HepG2 (cell line): Measurements from ENCODE around the gene TMEM134. TPM values are rescaled to one million over a fixed set of nuclear protein-coding genes. Genes with fewer than 3 reads are reported as not detected.

Experiments
- HDAC2 ChIP-seq: sonication (generic); formaldehyde crosslinking; IDR thresholded peaks from 2 replicates; pipeline ENCODE4 v1.4.0; 2020; ENCODE audit warnings: missing genetic modification reagents
- HOXA3 ChIP-seq: sonication (generic); formaldehyde crosslinking; IDR thresholded peaks from 2 replicates; pipeline ENCODE4 v1.5.0; 2020; ENCODE audit warnings: missing genetic modification reagents
- KDM3A ChIP-seq: IDR thresholded peaks from 2 replicates; pipeline ENCODE4 v1.6.1; 2018; ENCODE audit warnings: low read depth, missing compliant biosample characterization
- PLRG1 ChIP-seq: fragments of 450-650 bp; conservative IDR thresholded peaks from 2 replicates; pipeline ENCODE4 v1.6.1; 2016
- RXRB ChIP-seq: IDR thresholded peaks from 2 replicates; pipeline ENCODE4 v1.6.1; 2016; ENCODE audit warnings: borderline replicate concordance, missing genetic modification reagents, missing compliant biosample characterization
- YEATS2 ChIP-seq: sonication (generic); formaldehyde crosslinking; IDR thresholded peaks from 2 replicates; pipeline ENCODE4 v1.4.0; 2020; ENCODE audit warnings: missing genetic modification reagents, borderline replicate concordance
- ZKSCAN5 ChIP-seq: sonication (generic); formaldehyde crosslinking; IDR thresholded peaks from 2 replicates; pipeline ENCODE4 v1.5.1; 2020; ENCODE audit warnings: mild to moderate bottlenecking, missing genetic modification reagents
- ZNF124 ChIP-seq: sonication (generic); formaldehyde crosslinking; IDR thresholded peaks from 2 replicates; pipeline ENCODE4 v1.4.0; 2020; ENCODE audit warnings: missing genetic modification reagents
- ZNF264 ChIP-seq: sonication (generic); formaldehyde crosslinking; IDR thresholded peaks from 2 replicates; pipeline ENCODE4 v1.4.0; 2020; ENCODE audit warnings: missing genetic modification reagents
- ZNF556 ChIP-seq: sonication (generic); formaldehyde crosslinking; IDR thresholded peaks from 2 replicates; pipeline ENCODE4 v1.4.0; 2020; ENCODE audit warnings: mild to moderate bottlenecking, missing genetic modification reagents, borderline replicate concordance
- ZNF557 ChIP-seq: sonication (generic); formaldehyde crosslinking; IDR thresholded peaks from 2 replicates; pipeline ENCODE4 v1.4.0; 2020; ENCODE audit warnings: missing genetic modification reagents
- polyA plus RNA-seq, 8 experiments: library from polyadenylated mRNA; depleted of rRNA in 3 of 8; stranded (reverse) in 7 of 8; unstranded in 1 of 8; fragments of >200 nt; fragmentation: Illumina TruSeq in 4 of 8; extraction: Trizol in 4 of 8; gene quantifications; 2 replicates each; pipeline versions ENCODE4 v1.2.1 to v1.2.3, GENCODE V29; 2011 to 2016; ENCODE audit warnings: low read depth in 4 of 8, missing spikeins in 1 of 8, mixed read lengths in 1 of 8; ENCODE audit not compliant: insufficient read depth in 1 of 8
- total RNA-seq, 5 experiments: library from RNA; depleted of rRNA; stranded (reverse); fragments of >200 nt; fragmentation: Illumina TruSeq; extraction: Trizol; gene quantifications; 2 replicates each; pipeline ENCODE4 v1.2.3, GENCODE V29; 2016; ENCODE audit warnings: low read depth in 1 of 5
- TF ChIP-seq, protein P1 (sequence below): sonication (generic); formaldehyde crosslinking; IDR thresholded peaks from 2 replicates; pipeline ENCODE4 v1.4.0; 2020; ENCODE audit warnings: low read depth, missing genetic modification reagents
- TF ChIP-seq, protein P2 (sequence below): sonication (generic); formaldehyde crosslinking; IDR thresholded peaks from 2 replicates; pipeline ENCODE4 v1.8.1; 2023; ENCODE audit warnings: mild to moderate bottlenecking, missing genetic modification reagents, borderline replicate concordance
- TF ChIP-seq, protein P3 (sequence below): sonication (generic); formaldehyde crosslinking; IDR thresholded peaks from 2 replicates; pipeline ENCODE4 v1.5.1; 2020; ENCODE audit warnings: mild to moderate bottlenecking, missing genetic modification reagents
- TF ChIP-seq, protein P4 (sequence below): sonication (generic); formaldehyde crosslinking; IDR thresholded peaks from 2 replicates; pipeline ENCODE4 v1.9.0; 2021; ENCODE audit warnings: missing genetic modification reagents, borderline replicate concordance
- TF ChIP-seq, protein P5 (sequence below): IDR thresholded peaks from 2 replicates; pipeline ENCODE4 v1.6.1; 2012; ENCODE audit warnings: low read depth, low read length, improper control_type of control experiment

TMEM134 gene
- total and polyA plus RNA-seq, 2 of the 13 experiments (the other 11 are each of a cell fraction or from before 2014, with no cell fraction given): 6.9 to 26.9 TPM

DNA sequence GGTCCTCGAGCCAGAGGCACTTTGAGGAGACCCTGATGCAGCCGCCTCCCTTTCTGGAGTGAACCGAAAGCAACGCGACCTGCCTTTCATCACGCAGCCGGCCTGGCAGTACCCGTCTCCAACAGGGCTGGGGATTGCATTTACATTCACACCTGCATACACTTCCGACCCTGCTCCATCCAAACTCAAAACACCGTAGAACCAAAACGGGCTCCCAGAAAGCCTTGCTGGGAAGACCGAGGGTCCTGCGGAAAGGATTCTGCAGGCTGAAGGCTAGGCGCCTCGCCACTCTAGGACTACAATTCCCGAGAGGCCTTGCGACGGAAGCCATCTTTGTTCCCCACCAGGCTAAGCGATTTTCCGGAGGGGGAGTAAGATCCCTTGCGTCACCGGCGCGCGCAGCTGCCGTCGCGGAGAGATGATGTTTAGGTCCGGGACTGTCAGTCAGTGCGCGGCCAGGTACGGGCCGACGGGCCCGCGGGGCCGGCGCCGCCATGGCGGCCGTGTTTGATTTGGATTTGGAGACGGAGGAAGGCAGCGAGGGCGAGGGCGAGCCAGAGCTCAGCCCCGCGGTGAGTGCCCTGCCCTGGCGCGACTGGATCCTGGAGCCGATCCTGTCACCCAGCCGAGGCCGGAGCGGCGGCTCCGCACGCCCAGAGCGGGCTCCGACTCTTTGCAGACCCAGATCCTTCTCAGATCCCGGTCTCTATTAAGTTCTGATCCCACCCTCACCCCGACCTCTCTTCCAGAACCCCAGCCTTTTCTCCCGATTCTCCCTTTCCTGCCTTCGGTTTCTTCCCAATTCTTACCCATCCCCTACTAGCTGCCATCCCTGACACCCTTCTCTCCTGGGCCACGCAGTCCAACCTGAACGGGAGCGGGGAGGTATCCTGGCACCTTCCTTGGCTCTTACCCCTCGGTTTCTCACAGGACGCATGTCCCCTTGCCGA lies 40.7 kb downstream of the TMEM134 start, which contains the start of gene RPS6KB2 (continued):
- TF ChIP-seq, protein P1, sequence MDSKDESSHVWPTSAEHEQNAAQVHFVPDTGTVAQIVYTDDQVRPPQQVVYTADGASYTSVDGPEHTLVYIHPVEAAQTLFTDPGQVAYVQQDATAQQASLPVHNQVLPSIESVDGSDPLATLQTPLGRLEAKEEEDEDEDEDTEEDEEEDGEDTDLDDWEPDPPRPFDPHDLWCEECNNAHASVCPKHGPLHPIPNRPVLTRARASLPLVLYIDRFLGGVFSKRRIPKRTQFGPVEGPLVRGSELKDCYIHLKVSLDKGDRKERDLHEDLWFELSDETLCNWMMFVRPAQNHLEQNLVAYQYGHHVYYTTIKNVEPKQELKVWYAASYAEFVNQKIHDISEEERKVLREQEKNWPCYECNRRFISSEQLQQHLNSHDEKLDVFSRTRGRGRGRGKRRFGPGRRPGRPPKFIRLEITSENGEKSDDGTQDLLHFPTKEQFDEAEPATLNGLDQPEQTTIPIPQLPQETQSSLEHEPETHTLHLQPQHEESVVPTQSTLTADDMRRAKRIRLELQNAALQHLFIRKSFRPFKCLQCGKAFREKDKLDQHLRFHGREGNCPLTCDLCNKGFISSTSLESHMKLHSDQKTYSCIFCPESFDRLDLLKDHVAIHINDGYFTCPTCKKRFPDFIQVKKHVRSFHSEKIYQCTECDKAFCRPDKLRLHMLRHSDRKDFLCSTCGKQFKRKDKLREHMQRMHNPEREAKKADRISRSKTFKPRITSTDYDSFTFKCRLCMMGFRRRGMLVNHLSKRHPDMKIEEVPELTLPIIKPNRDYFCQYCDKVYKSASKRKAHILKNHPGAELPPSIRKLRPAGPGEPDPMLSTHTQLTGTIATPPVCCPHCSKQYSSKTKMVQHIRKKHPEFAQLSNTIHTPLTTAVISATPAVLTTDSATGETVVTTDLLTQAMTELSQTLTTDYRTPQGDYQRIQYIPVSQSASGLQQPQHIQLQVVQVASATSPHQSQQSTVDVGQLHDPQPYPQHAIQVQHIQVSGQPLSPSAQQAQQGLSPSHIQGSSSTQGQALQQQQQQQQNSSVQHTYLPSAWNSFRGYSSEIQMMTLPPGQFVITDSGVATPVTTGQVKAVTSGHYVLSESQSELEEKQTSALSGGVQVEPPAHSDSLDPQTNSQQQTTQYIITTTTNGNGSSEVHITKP (CRISPR knock-in tag): peak; percentile 72; the same call in 1 of the 2 replicates
- TF ChIP-seq ZKSCAN5 (CRISPR knock-in tag) (no peak), YEATS2 (peak; percentile 97), HOXA3 (CRISPR knock-in tag) (peak; percentile 99), RXRB (CRISPR knock-in tag) (peak; percentile 52; the same call in 1 of the 2 replicates), KDM3A (CRISPR knock-in tag) (no peak), ZNF264 (no peak), PLRG1 (no peak), HDAC2 (peak; percentile 74), ZNF557 (0 out of 2 replicates have a peak, but pooled peaks have one; percentile 52), ZNF556 (CRISPR knock-in tag) (peak; percentile 65; the same call in 1 of the 2 replicates), ZNF124 (CRISPR knock-in tag) (peak; percentile 76; the same call in 1 of the 2 replicates)
- TF ChIP-seq, protein P2, sequence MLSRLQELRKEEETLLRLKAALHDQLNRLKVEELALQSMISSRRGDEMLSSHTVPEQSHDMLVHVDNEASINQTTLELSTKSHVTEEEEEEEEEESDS (CRISPR knock-in tag): no peak
- TF ChIP-seq, protein P3, sequence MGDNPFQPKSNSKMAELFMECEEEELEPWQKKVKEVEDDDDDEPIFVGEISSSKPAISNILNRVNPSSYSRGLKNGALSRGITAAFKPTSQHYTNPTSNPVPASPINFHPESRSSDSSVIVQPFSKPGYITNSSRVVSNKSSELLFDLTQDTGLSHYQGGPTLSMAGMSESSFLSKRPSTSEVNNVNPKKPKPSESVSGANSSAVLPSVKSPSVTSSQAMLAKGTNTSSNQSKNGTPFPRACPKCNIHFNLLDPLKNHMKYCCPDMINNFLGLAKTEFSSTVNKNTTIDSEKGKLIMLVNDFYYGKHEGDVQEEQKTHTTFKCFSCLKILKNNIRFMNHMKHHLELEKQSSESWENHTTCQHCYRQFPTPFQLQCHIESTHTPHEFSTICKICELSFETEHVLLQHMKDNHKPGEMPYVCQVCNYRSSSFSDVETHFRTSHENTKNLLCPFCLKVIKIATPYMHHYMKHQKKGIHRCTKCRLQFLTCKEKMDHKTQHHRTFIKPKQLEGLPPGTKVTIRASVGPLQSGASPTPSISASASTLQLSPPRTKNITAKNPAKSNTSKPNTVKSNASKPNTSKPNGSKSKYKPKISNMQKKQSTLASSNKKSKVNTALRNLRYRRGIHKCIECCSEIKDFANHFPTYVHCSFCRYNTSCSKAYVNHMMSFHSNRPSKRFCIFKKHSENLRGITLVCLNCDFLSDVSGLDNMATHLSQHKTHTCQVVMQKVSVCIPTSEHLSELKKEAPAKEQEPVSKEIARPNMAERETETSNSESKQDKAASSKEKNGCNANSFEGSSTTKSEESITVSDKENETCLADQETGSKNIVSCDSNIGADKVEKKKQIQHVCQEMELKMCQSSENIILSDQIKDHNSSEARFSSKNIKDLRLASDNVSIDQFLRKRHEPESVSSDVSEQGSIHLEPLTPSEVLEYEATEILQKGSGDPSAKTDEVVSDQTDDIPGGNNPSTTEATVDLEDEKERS: peak; percentile 27; the same call in 1 of the 2 replicates
- TF ChIP-seq, protein P4, sequence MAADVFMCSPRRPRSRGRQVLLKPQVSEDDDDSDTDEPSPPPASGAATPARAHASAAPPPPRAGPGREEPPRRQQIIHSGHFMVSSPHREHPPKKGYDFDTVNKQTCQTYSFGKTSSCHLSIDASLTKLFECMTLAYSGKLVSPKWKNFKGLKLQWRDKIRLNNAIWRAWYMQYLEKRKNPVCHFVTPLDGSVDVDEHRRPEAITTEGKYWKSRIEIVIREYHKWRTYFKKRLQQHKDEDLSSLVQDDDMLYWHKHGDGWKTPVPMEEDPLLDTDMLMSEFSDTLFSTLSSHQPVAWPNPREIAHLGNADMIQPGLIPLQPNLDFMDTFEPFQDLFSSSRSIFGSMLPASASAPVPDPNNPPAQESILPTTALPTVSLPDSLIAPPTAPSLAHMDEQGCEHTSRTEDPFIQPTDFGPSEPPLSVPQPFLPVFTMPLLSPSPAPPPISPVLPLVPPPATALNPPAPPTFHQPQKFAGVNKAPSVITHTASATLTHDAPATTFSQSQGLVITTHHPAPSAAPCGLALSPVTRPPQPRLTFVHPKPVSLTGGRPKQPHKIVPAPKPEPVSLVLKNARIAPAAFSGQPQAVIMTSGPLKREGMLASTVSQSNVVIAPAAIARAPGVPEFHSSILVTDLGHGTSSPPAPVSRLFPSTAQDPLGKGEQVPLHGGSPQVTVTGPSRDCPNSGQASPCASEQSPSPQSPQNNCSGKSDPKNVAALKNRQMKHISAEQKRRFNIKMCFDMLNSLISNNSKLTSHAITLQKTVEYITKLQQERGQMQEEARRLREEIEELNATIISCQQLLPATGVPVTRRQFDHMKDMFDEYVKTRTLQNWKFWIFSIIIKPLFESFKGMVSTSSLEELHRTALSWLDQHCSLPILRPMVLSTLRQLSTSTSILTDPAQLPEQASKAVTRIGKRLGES (CRISPR knock-in tag): no peak
- TF ChIP-seq, protein P5, sequence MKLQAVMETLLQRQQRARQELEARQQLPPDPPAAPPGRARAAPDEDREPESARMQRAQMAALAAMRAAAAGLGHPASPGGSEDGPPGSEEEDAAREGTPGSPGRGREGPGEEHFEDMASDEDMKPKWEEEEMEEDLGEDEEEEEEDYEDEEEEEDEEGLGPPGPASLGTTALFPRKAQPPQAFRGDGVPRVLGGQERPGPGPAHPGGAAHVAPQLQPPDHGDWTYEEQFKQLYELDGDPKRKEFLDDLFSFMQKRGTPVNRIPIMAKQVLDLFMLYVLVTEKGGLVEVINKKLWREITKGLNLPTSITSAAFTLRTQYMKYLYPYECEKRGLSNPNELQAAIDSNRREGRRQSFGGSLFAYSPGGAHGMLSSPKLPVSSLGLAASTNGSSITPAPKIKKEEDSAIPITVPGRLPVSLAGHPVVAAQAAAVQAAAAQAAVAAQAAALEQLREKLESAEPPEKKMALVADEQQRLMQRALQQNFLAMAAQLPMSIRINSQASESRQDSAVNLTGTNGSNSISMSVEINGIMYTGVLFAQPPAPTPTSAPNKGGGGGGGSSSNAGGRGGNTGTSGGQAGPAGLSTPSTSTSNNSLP: no peak
